ENCODE data around the gene INPP4B. TPM values are rescaled to one million over a fixed set of nuclear protein-coding genes. Genes with fewer than 3 reads are reported as not detected.

INPP4B gene
- total RNA-seq, 1 experiment from 2014 or later = 41.0 TPM

- no peak overlapping the region for H3K9ac ChIP-seq (ENCODE audit: low read length)
- BruUV-seq (replicated peaks) = no TSS peak
- no peak overlapping the region for H3K4me2 ChIP-seq (ENCODE audit: low read length)
- intact Hi-C loops (cut with micrococcal nuclease) = no loop called here
- no peak overlapping the region for H2AFZ ChIP-seq (ENCODE audit: low read length)
- CTCF ChIA-PET = no interaction called here
- H3K79me2 ChIP-seq (ENCODE audit: low read length) = no peaks in the 10 kb centered on the region
- no peaks in the 10 kb centered on the region for H3F3A ChIP-seq (ENCODE audit: low read length, unreplicated experiment)
- H3K9me2 ChIP-seq (replicated peaks; ENCODE audit: low read length) = no peaks in the 10 kb centered on the region
- POLR2A ChIA-PET (ENCODE audit: unreplicated experiment) = no interaction called here
- H3K36me3 ChIP-seq (ENCODE audit: low read depth, low read length) = 0 out of 2 replicates have a peak, but pooled peaks cover 3% of the 10 kb centered on the region
- H3K4me1 ChIP-seq (ENCODE audit: insufficient read depth, low read length) = peaks cover 5% of the 10 kb centered on the region
- no peak for ATAC-seq
- H3K9me3 ChIP-seq (ENCODE audit: low read length) = no peaks in the 10 kb centered on the region
- DNase-seq = no peak
- no peaks in the 10 kb centered on the region for H3K27me3 ChIP-seq (ENCODE audit: low read length)
- no peak overlapping the region for H3K4me3 ChIP-seq (ENCODE audit: low read length)
- H4K20me1 ChIP-seq (ENCODE audit: low read length) = no peaks in the 10 kb centered on the region
- TF ChIP-seq EZH2phosphoT487 (IDR thresholded peaks at IDR 0.05; ENCODE audit: borderline replicate concordance, low read length) = no peak
- no peak for TF ChIP-seq EZH2 (IDR thresholded peaks at IDR 0.05; ENCODE audit: low read length, unreplicated experiment)
- no peak for TF ChIP-seq CTCF (conservative IDR thresholded peaks at IDR 0.05; ENCODE audit: low read depth, low read length)
- H3K27ac ChIP-seq (ENCODE audit: low read length) = no peak overlapping the region
Observed at GRCh38 chr4:142386449-142386848, 459.7 kb downstream of the INPP4B start.

GRCh38 chr4:142383800-142384470 is 462.2 kb downstream of the INPP4B start:
- no peaks in the 10 kb centered on the region for H4K20me1 ChIP-seq (ENCODE audit: low read length)
- ChIA-PET CTCF (no interaction called here), POLR2A (ENCODE audit: unreplicated experiment) (no interaction called here)
- no peak overlapping the region for H2AFZ ChIP-seq (ENCODE audit: low read length)
- H3K4me1 ChIP-seq (ENCODE audit: insufficient read depth, low read length) = peaks cover 14% of the 10 kb centered on the region
- H3K27ac ChIP-seq (ENCODE audit: low read length) = no peak overlapping the region
- TF ChIP-seq EZH2phosphoT487 (IDR thresholded peaks at IDR 0.05; ENCODE audit: borderline replicate concordance, low read length) (no peak), EZH2 (IDR thresholded peaks at IDR 0.05; ENCODE audit: low read length, unreplicated experiment) (no peak)
- H3K9me2 ChIP-seq (replicated peaks; ENCODE audit: low read length) = no peaks in the 10 kb centered on the region
- H3K9me3 ChIP-seq (ENCODE audit: low read length) = no peaks in the 10 kb centered on the region
- H3K9ac ChIP-seq (ENCODE audit: low read length) = no peak overlapping the region
- 0 out of 2 replicates have a peak, but pooled peaks cover 3% of the 10 kb centered on the region for H3K36me3 ChIP-seq (ENCODE audit: low read depth, low read length)
- no peak for DNase-seq
- H3K79me2 ChIP-seq (ENCODE audit: low read length) = no peaks in the 10 kb centered on the region
- H3K4me3 ChIP-seq (ENCODE audit: low read length) = no peak overlapping the region
- BruUV-seq (replicated peaks) = no TSS peak
- no peak for ATAC-seq
- H3F3A ChIP-seq (ENCODE audit: low read length, unreplicated experiment) = no peaks in the 10 kb centered on the region
- no peak overlapping the region for H3K4me2 ChIP-seq (ENCODE audit: low read length)
- no peaks in the 10 kb centered on the region for H3K27me3 ChIP-seq (ENCODE audit: low read length)
- intact Hi-C loops (cut with micrococcal nuclease) = no loop called here

GRCh38 chr4:142383354-142383753 is 462.7 kb downstream of the INPP4B start:
- ChIA-PET CTCF (interaction anchor here (0.6 kb wide), 1 partner anchor 602 kb away, joined by 3 read pairs; no protein-coding TSS in a partner anchor), POLR2A (ENCODE audit: unreplicated experiment) (interaction anchor here (0.6 kb wide), 1 partner anchor 89 kb away, joined by 4 read pairs; no protein-coding TSS in a partner anchor)
- Histone ChIP-seq H3F3A (ENCODE audit: low read length, unreplicated experiment) (no peaks in the 10 kb centered on the region), H3K9ac (ENCODE audit: low read length) (no peak overlapping the region), H3K36me3 (ENCODE audit: low read depth, low read length) (0 out of 2 replicates have a peak, but pooled peaks cover 3% of the 10 kb centered on the region), H4K20me1 (ENCODE audit: low read length) (no peaks in the 10 kb centered on the region), H3K9me2 (replicated peaks; ENCODE audit: low read length) (no peaks in the 10 kb centered on the region), H3K4me1 (ENCODE audit: insufficient read depth, low read length) (peaks cover 20% of the 10 kb centered on the region), H3K9me3 (ENCODE audit: low read length) (no peaks in the 10 kb centered on the region), H3K27me3 (ENCODE audit: low read length) (no peaks in the 10 kb centered on the region), H3K79me2 (ENCODE audit: low read length) (no peaks in the 10 kb centered on the region; the same call in 1 of the 2 replicates), H2AFZ (ENCODE audit: low read length) (no peak overlapping the region), H3K27ac (ENCODE audit: low read length) (no peak overlapping the region), H3K4me3 (ENCODE audit: low read length) (no peak overlapping the region), H3K4me2 (ENCODE audit: low read length) (no peak overlapping the region)
- intact Hi-C loops (cut with micrococcal nuclease) = no loop called here
- ATAC-seq (no peak), DNase-seq (no peak)
- no TSS peak for BruUV-seq (replicated peaks)
- no peak for TF ChIP-seq EZH2phosphoT487 (IDR thresholded peaks at IDR 0.05; ENCODE audit: borderline replicate concordance, low read length)
- TF ChIP-seq CTCF (conservative IDR thresholded peaks at IDR 0.05; ENCODE audit: low read depth, low read length) = no peak
- no peak for TF ChIP-seq EZH2 (IDR thresholded peaks at IDR 0.05; ENCODE audit: low read length, unreplicated experiment)

All from PC-3 (cell line).